Measurements from ENCODE around the gene RET.
A peak's percentile ranks its signal among the peaks of the same experiment; 100 is the strongest.
"Not testable (repeated sequence)": the region's sequence is repeated elsewhere in the genome, so short reads cannot be mapped to it uniquely, and the experiment has no call there.

Gene RET

GRCh38 chr10:43141421-43141820 lies 64.6 kb downstream of the RET start:
- TF ChIP-seq EZH2 (IDR thresholded peaks at IDR 0.05; ENCODE audit: borderline replicate concordance, low read depth, low read length, severe bottlenecking) (no peak), CTCF (IDR thresholded peaks at IDR 0.05; ENCODE audit: borderline replicate concordance, extremely low read depth, low read length, poor library complexity, severe bottlenecking) (no peak)

GRCh38 chr10:43145311-43145710 lies 68.4 kb downstream of the RET start:
- ATAC-seq (ENCODE audit: insufficient read depth, low read depth) (no peak), DNase-seq (no peak)
- Histone ChIP-seq H3K4me1 (ENCODE audit: insufficient read depth, low read length) (peaks cover 19% of the 10 kb centered on the region), H2AFZ (ENCODE audit: low read depth, low read length) (no peak overlapping the region), H4K20me1 (ENCODE audit: insufficient read depth, low read length) (peaks cover 41% of the 10 kb centered on the region; the same call in 1 of the 2 replicates), H3K27ac (ENCODE audit: low read length) (no peak overlapping the region), H3K79me2 (ENCODE audit: insufficient read depth, low read length) (peaks cover 95% of the 10 kb centered on the region), H3K4me2 (ENCODE audit: insufficient read depth, low read length) (no peak overlapping the region), H3K9ac (ENCODE audit: low read depth, low read length) (no peak overlapping the region), H3K36me3 (ENCODE audit: insufficient read depth, low read length) (no peaks in the 10 kb centered on the region), H3K9me3 (ENCODE audit: insufficient read depth, low read length, severe bottlenecking) (peaks cover 4% of the 10 kb centered on the region), H3K27me3 (ENCODE audit: insufficient read depth, low read length, poor library complexity) (no peaks in the 10 kb centered on the region), H3K4me3 (ENCODE audit: low read depth in 1 of 2, low read length in 2 of 2) (no peak overlapping the region)
- TF ChIP-seq CTCF (IDR thresholded peaks at IDR 0.05; ENCODE audit: borderline replicate concordance, extremely low read depth, low read length, poor library complexity, severe bottlenecking): no peak
- TF ChIP-seq EZH2 (IDR thresholded peaks at IDR 0.05; ENCODE audit: borderline replicate concordance, low read depth, low read length, severe bottlenecking): no peak

More at GRCh38 chr10:43141421-43141820, 64.6 kb downstream of the RET start:
- H3K4me3 ChIP-seq (ENCODE audit: low read depth in 1 of 2, low read length in 2 of 2): no peak overlapping the region
- H3K27me3 ChIP-seq (ENCODE audit: insufficient read depth, low read length, poor library complexity): no peaks in the 10 kb centered on the region
- peaks cover 33% of the 10 kb centered on the region; the same call in 1 of the 2 replicates for H4K20me1 ChIP-seq (ENCODE audit: insufficient read depth, low read length)
- DNase-seq (no peak), ATAC-seq (ENCODE audit: insufficient read depth, low read depth) (no peak)
- H3K4me2 ChIP-seq (ENCODE audit: insufficient read depth, low read length): peak overlapping the region; percentile 33; the same call in 1 of the 2 replicates
- no peak overlapping the region for H2AFZ ChIP-seq (ENCODE audit: low read depth, low read length)
- no peaks in the 10 kb centered on the region for H3K9me3 ChIP-seq (ENCODE audit: insufficient read depth, low read length, severe bottlenecking)
- peak overlapping the region; percentile 49; the same call in 1 of the 2 replicates for H3K27ac ChIP-seq (ENCODE audit: low read length)
- H3K4me1 ChIP-seq (ENCODE audit: insufficient read depth, low read length): peaks cover 44% of the 10 kb centered on the region
- no peaks in the 10 kb centered on the region; the same call in 1 of the 2 replicates for H3K36me3 ChIP-seq (ENCODE audit: insufficient read depth, low read length)
- peaks cover 92% of the 10 kb centered on the region for H3K79me2 ChIP-seq (ENCODE audit: insufficient read depth, low read length)
- no peak overlapping the region for H3K9ac ChIP-seq (ENCODE audit: low read depth, low read length)

GRCh38 chr10:43145936-43146335 lies 69.1 kb downstream of the RET start:
- H4K20me1 ChIP-seq (ENCODE audit: insufficient read depth, low read length): peaks cover 38% of the 10 kb centered on the region; the same call in 1 of the 2 replicates
- peaks cover 13% of the 10 kb centered on the region for H3K4me1 ChIP-seq (ENCODE audit: insufficient read depth, low read length)
- DNase-seq; H3K27me3 ChIP-seq (ENCODE audit: insufficient read depth, low read length, poor library complexity); H3K4me3 ChIP-seq (ENCODE audit: low read depth in 1 of 2, low read length in 2 of 2); H2AFZ ChIP-seq (ENCODE audit: low read depth, low read length); H3K9me3 ChIP-seq (ENCODE audit: insufficient read depth, low read length, severe bottlenecking); H3K4me2 ChIP-seq (ENCODE audit: insufficient read depth, low read length); H3K36me3 ChIP-seq (ENCODE audit: insufficient read depth, low read length); H3K9ac ChIP-seq (ENCODE audit: low read depth, low read length); H3K27ac ChIP-seq (ENCODE audit: low read length); ATAC-seq (ENCODE audit: insufficient read depth, low read depth): not testable (repeated sequence)
- H3K79me2 ChIP-seq (ENCODE audit: insufficient read depth, low read length): peaks cover 95% of the 10 kb centered on the region

GRCh38 chr10:43151371-43151770 lies 74.5 kb downstream of the RET start:
- no peak for TF ChIP-seq CTCF (IDR thresholded peaks at IDR 0.05; ENCODE audit: borderline replicate concordance, extremely low read depth, low read length, poor library complexity, severe bottlenecking)
- TF ChIP-seq EZH2 (IDR thresholded peaks at IDR 0.05; ENCODE audit: borderline replicate concordance, low read depth, low read length, severe bottlenecking): no peak
- no peak overlapping the region for H3K4me2 ChIP-seq (ENCODE audit: insufficient read depth, low read length)
- no peak overlapping the region for H2AFZ ChIP-seq (ENCODE audit: low read depth, low read length)
- no peak overlapping the region for H3K4me3 ChIP-seq (ENCODE audit: low read depth in 1 of 2, low read length in 2 of 2)
- H3K79me2 ChIP-seq (ENCODE audit: insufficient read depth, low read length): peaks cover 98% of the 10 kb centered on the region
- H3K9ac ChIP-seq (ENCODE audit: low read depth, low read length): no peak overlapping the region
- peaks cover 35% of the 10 kb centered on the region for H4K20me1 ChIP-seq (ENCODE audit: insufficient read depth, low read length)
- H3K27me3 ChIP-seq (ENCODE audit: insufficient read depth, low read length, poor library complexity): no peaks in the 10 kb centered on the region
- no peak for DNase-seq
- H3K9me3 ChIP-seq (ENCODE audit: insufficient read depth, low read length, severe bottlenecking): peaks cover 4% of the 10 kb centered on the region
- no peak for ATAC-seq (ENCODE audit: insufficient read depth, low read depth)
- H3K4me1 ChIP-seq (ENCODE audit: insufficient read depth, low read length): no peaks in the 10 kb centered on the region
- H3K27ac ChIP-seq (ENCODE audit: low read length): no peak overlapping the region
- H3K36me3 ChIP-seq (ENCODE audit: insufficient read depth, low read length): no peaks in the 10 kb centered on the region

All from DND-41 (cell line).